GM19238 (cell line): Measurements from ENCODE around the gene SCAMP4.
"Not testable (repeated sequence)": the region's sequence is repeated elsewhere in the genome, so short reads cannot be mapped to it uniquely, and the experiment has no call there.

Experiments
- DNase-seq: peaks from one replicate; pipeline ENCODE4 v3.0.0; 2011; ENCODE audit warnings: low spot score; ENCODE audit not compliant: insufficient read length

SCAMP4 gene

DNA sequence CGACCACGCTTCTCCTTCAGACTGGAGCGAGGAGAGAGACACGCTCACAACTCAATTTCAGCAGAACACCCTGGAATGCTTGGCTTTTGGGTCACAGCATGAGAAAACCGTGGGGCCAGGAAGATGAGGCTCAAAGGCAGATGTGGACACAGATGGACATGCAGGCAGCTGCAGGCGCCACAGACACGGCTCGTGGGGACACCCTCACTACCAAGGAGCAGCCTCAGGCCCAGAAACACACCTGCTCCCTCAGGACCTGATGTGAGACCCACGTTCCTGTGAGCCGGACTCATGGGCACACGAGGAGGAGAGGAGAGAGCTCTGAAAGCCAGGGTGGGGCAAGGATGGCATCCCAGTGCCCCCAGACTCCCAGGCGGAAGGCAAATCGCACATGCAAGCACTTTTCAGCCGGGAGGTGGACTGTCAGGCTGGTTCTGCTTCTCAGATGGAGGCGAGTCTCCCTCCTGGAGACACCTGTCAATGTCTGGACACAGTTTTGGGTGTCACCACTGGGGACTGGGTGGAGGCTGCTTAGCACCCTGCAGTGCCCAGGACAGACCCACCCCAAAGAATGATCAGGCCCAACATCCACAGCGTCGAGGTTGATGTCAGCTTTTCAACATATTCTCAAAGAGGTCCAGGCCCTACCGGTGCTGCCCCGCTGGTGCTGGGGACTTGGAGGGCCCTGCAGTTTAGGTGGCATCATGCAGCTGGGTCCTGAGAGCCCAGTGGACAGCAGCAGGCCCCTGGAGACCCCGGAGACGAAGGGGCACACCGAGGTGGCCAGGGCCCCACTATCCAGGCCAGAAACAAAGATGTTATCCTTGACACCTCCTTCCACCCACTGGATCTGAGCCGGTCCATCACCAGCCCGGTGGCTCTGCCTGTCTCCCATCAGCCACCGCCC lies 22.2 kb upstream of the SCAMP4 start:
- DNase-seq = no peak

DNA sequence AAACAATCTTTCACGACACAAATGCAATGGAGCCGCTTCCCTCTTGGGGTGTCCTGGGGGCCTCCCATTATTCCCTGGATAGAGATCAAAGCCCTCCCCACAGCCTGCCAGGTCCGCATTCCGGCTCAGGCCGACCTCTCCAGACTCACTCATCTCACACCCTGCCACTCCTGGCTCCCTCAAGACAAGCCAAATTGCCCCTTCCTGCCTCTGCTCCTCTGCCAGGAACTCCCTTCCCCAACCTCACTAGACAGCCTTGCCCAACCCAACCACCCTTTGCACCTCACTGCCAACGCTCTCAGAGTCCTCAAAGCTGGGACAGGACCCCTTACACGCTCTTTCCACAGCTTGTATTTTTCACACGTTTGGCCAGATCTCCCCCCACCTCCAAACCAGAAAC lies 21.4 kb upstream of the SCAMP4 start:
- no peak for DNase-seq

DNA sequence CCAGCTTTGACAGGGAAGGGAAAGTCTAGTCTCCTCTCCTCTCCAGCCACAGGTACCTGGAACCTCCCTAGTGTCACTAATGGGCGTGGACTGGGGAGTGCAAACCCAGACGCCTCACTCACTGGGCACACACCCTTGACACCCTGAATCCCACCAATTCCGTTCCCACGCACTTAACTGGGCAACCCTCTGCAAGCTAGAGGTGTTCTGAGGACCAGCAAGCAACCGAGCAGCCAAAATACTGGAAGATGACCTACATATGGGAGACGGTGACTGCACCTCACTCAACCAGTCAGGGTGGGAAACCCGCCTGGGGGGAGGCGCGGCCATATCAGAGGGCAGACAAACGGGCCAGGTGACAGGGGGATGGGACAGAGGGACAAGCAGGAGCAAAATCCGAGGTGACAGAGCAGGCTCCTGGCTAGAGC lies 20.9 kb upstream of the SCAMP4 start:
- DNase-seq = no peak

DNA sequence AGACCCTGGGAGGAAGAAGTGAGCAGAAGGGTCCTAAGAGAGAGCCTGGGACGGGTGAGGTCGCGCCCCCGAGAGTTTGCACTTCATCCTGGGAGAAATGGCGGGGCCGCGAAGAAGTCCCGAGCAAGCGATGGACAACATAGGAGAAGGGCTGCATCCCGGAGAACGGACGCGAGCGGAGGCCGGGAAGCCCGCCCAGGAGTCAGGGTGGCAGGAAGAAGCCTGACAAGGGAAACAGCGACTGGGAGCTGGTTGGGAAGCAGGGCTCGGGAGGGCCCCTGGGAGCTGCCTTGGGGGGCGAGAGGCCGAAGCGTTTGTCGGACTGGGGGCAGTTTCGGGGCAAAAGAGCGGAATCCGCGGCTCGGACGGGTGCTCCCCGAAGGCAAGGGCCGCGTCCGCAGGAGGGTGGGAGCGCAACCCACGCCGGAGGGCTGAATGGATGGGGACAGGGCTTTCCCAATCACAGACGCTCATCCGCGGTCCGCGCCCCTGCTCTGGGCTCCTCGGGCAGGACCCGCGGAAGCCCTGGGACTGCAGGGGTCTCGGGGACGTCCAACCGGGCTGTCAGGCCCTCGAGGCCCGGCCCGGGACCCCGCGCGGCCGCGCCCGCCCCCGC lies 20.4 kb upstream of the SCAMP4 start:
- DNase-seq = peak; percentile 44

DNA sequence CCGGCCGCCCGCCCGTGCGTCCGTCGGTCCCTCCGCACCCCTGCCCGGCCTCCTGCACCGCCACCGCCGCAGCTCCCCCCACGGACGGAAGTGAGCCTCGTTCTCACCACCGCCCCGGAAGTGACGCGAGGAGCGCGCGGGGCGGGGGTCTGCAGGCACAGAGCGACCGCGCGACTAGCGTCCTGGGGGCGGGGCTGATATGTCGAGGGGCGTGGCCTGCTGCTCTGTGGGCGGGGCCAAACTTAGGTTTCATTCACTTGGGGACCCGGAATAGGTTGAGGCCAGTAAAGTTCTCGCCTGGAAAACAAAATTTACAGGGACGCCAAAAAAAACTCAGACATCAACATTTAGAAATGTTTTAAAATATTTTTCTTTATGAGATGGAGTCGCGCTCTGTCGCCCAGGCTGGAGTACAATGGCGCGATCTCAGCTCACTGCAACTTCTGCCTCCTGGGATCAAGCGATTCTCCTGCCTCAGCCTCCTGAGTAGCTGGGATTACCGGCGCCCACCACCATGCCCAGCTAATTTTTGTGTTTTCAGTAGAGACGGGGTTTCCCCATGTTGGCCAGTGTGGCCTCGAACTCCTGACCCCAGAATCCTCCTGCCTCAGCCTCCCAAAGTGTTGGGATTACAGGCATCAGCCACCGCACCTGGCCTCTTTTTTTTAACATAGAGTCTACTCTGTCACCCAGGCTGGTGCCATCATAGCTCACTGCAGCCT lies 19.6 kb upstream of the SCAMP4 start, which contains the start of gene ABHD17A:
TSS of gene ABHD17A (minus strand) at position 99 of the 722 bp plus-strand sequence. CDS start 3,930 bp downstream, outside the sequence.
- peak; percentile 98 for DNase-seq

DNA sequence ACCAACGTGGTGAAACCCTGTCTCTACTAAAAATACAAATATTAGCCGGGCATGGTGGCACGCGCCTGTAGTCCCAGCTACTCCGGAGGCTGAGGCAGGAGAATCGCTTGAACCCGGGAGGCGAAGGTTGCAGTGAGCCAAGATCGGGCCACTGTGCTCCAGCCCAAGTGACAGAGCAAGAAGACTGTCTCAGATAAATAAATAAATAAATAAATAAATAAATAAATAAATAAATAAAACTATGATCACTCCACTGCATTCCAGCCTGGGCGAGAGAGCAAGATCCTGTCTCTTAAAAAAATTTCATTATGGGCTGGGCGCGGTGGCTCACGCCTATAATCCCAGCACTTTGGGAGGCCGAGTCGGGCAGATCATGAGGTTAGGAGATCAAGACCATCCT lies 18.8 kb upstream of the SCAMP4 start:
- not testable (repeated sequence) for DNase-seq

DNA sequence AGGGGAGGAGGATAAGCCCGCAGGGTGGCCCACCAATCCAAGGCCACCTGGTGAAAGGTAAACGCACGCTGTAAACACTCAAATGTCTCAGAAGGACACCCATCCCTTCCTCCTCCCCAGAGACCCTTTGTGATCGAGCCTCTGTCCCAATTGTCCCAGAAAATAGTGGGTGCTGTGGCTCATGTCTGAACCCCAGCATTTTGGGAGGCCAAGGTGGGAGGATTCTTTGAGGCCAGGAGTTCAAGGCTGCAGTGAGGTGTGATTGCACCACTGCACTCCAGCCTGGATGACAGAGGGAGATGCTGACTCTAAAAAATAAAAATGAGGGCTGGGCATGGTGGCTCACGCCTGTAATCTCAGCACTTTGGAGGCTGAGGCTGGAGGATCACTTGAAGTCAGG lies 16.8 kb upstream of the SCAMP4 start:
- no peak for DNase-seq

DNA sequence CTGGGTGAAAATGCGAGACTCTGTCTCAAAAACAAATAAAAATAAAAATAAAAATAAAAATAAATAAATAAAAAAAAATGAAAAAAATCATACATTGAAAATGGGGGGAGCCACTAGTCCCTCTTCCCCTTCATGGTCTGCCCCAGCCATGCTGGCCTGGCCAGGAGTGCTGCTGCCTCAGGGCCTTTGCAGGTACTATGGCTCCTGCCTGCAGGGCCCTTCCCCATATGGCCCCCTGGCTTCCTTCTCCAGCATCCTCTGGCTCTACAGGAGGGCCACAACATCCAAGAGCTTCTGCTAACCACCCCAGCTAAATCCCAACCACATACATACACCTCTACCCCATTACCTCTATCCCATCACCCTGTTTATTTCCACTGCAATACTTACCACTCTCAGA lies 15.3 kb upstream of the SCAMP4 start:
- no peak for DNase-seq

DNA sequence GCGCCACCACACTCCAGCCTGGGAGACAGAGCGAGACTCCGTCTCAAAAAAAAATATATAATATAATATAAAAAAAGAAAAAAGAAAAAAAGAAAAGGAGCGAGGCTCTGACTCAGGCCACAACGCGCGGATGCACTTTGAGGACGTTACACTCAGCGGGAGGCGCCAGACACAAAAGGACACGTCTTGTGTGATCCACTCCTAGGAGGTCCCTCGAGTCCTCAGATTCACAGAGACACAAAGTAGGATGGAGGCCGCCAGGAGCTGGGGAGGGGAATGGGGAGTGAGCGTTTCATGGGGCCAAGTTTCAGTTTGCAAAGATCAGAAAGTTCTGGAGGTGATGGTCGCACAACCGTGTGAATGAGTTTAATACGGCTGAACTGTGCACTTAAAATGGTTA lies 11.4 kb upstream of the SCAMP4 start:
- no peak for DNase-seq

DNA sequence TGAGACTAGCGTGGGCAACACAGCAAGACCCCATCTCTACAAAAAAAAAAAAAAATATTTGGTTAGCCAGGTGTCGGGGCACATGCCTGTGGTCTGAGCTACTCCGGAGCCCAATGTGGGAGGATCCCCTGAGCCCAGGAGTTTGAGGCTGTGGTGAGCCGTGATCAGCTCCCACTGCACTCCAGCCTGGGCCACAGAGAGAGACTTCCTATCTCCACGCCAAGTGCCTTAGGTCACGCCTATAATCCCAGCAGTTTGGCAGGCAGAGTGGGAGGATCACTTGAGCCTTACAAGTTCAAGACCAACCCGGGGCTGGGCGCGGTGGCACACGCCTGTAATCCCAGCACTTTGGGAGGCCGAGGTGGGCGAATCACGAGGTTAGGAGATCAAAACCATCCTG lies 8.7 kb upstream of the SCAMP4 start:
- DNase-seq = no peak

DNA sequence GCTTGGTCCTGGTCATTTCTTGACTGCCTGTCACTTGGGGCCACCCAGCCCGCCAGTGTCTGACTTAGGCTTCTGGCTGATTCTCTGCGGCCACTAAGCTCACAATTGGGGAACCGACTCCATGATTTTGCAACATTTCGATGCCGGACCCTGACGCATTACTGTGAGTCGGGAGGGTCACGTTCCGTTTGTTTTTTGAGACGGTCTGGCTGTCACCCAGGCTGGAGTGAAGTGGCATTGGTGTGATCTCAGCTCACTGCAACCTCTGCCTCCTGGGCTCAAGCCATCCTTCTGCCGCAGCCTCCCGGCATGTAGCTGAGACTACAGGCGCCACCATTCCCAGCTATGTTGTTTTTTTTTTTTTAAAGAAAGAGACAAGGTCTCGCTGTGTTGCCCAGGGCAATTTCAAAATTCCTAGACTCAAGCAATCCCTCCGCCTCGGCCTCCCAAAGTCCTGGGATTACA lies 3.2 kb upstream of the SCAMP4 start:
- no peak for DNase-seq

DNA sequence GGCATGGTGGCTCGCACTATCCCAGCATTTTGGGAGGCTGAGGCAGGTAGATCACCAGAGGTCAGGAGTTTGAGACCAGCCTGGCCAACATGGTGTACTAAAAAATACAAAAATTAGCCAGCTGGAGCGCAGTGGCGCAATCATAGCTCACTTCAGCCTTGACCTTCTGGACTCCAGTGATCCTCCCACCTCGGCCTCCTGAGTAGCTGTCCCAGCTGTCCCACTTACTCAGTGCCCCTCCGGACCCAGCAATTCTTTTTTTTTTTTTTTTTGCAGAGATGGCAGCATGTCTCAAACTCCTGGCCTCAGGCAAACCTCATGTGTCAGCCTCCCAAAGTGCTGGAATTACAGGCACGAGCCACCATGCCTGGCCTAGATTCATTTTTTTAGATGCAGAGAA lies 2.3 kb upstream of the SCAMP4 start:
- no peak for DNase-seq

DNA sequence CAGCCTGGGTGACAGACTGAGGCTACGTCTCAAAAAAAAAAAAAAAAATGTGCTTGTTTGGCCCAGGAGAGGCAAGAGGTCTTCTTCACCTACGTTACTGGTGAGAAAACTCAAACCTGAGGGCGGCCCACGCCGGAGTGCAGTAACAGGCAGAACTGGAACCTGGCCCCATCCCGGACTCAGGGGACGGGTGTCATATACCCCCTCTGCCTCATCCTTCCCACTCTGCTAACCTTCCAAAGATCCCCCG lies 414 bp upstream of the SCAMP4 start:
- DNase-seq = no peak

DNA sequence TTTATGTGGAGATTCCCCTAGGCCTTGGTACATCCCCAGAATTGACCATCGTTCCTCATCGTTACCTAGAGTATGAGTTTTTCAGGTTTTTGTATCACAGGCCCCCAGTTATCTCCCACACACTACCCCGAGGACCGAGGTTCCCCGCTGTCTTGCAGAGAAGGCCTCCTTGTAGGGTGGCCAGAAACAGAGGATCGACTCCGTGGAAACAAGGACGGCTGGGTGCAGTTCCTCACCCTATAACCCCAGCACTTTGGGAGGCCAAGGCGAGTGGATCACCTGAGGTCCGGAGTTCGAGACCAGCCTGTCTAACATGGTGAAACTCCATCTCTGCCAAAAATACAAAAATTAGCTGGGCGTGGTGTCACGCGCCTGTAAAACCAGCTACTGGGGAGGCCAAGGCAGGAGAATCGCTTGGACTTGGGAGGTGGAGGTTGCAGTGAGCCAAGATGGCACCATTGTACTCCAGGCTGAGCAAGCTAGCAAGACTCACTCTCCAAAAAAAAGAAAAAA lies 720 bp downstream of the SCAMP4 start:
- DNase-seq = no peak

DNA sequence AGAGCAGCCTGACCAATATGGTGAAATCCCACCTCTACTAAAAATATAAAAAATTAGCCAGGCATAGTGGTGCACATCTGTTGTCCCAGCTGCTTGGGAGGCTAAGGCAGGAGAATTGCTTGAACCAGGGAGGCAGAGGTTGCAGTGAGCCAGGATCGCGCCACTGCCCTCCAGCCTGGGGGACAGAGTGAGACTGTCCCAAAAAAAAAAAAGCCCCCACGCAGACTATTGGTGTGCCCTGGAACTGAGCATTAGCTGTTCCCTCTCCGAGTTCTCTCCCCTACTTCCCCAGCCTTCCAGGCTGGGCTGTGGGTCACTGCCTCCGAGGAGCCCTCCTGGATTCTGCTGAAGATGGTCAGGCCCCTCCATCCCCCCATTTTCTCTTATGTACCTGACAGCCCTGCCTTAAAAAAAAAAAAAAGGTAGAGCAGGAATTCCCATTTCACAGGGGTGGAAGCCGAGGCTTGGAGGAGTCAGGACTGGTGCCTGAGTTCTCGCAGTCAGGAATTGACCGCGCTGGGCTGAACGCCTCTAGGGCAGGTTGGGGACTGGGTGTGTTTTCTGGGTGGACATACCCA lies 1.9 kb downstream of the SCAMP4 start:
- no peak for DNase-seq

DNA sequence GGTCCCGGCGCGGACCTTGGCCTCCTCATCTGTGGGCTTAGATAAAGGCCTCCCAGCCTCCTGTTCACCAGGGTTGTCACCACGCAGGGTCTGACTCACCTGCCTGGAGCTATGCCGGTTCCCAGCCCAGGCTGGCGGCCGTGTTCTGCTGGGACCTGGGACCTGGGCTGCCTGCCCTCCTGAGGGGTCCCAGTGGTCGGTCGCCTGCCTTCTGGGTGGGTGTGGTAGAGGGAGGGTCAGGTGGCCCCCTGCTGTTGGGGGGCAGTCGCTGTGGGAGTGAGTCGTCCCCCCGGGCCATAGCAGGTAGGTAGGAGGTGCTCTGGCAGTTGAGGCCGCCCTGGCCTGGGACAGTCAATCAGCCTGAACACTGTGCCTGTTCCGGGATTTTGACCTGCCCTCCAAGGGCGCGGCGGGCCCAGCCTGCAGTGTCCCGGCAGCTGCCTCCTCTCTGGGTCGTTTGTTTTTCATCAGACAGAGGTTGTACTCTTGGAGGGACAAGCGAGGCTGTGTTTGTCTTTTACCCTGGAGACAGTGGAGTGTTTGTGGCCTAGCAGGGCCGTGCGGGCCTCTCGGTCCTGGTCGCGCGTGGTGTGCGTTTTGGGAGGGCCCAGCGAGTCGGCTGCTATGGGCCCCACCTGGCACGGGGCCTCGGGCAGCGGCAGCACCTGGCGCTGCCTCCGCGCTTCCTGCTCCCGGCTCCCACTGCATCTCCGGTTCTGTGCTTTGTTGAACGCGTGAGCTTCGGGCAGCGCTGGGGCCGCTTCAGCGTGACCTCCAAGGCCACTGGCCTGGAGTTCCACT lies 2.6 kb downstream of the SCAMP4 start:
- DNase-seq = no peak

DNA sequence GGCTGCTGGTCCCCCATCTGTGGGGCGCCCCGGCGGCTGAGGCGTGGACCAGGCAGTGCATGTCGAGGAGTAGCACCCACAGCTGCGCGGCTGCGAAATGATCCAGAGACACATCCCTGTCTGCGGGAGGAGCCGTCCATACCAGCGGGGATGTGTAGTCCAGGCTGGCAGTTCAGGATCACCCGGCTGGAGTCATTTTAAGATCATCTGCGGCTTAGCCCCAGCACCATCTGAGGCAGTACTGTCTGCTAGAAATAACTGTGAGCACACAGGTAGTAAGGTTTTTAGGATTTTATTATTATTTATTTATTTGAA lies 3.1 kb downstream of the SCAMP4 start:
- no peak for DNase-seq

DNA sequence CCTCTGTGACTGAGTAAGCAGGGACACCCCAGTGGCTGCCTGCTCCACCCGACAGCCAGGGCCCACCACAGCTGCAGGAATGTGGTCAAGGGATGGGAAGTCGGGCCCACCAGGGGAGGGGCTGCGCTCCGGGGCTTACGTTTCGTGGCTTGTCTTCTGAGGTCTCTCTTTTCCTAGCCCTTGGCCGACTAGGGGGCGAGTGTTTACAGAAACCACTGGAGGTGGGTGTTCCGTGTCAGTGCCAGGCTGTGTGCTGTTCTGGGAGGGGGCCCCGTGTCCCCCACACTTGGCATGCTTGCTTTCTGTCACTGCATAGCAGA lies 4.5 kb downstream of the SCAMP4 start:
- DNase-seq = no peak

DNA sequence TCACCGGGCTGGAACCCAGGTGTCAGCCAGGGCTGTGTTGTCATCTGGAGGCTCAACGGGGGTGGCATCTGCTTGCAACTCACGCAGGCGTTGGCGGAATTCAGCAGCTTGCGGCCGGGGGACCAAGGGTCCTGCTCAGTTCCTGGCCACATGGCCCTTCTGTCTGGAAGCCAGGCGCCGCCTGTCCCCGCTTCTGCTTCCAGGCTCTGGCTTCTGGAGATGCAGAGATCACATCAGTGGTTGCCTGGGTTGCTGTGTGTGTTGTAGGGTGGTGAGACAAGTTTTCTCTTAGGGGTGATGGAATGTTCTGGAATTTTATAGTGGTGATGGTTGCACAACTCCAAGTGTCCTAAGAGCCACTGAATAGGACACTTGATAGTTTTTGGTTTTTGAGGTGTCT lies 5.0 kb downstream of the SCAMP4 start:
- DNase-seq = no peak

DNA sequence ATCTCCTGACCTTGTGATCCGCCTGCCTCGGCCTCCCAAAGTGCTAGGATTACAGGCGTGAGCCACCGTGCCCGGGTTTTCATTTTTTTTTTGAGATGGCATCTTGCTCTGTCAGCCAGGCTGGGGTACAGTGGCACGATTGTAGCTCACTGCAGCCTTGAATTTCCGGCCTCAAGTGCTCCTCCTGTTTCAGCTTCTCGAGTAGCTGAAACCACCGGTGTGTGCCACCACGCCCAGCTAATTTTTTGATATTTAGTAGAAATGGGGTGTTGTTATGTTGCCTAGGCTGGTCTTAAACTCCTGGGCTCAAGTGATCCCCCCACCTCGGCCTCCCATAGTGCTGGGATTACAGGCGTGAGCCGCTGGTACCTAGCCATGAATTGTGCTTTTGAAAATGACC lies 5.9 kb downstream of the SCAMP4 start:
- no peak for DNase-seq

DNA sequence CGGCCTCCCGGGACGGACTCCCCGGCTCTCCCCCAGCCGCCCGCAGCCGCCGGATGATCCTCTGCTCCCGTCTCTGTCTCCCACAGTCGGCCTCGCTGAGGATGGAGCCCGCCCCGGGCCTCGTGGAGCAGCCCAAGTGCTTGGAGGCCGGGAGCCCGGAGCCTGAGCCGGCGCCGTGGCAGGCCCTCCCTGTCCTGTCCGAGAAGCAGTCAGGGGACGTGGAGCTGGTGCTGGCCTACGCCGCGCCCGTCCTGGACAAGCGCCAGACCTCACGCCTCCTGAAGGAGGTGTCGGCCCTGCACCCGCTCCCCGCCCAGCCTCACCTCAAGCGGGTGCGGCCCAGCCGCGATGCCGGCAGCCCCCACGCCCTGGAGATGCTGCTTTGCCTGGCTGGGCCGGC lies 6.8 kb downstream of the SCAMP4 start:
- DNase-seq = no peak
